Immature natural killer cell (primary cell): Measurements from ENCODE around the gene NIPA2. TPM values are rescaled to one million over a fixed set of nuclear protein-coding genes. Genes with fewer than 3 reads are reported as not detected.

Experiments
- DNase-seq, 3 donors: peaks; one replicate each; pipeline ENCODE4 v3.0.0; 2022; ENCODE audit warnings: mixed read lengths in 1 of 3
- H3K27ac Mint-ChIP-seq, 6 donors: one replicate each; pipeline ENCODE4 v1.8.0; 2020; ENCODE audit warnings: mixed read lengths in 6 of 6, mild to moderate bottlenecking in 5 of 6, inconsistent platforms in 4 of 6, moderate library complexity in 3 of 6
- H3K27me3 Mint-ChIP-seq, 3 donors: one replicate each; pipeline ENCODE4 v1.8.0; 2020 to 2021; ENCODE audit warnings: low read depth in 3 of 3, mild to moderate bottlenecking in 3 of 3, mixed read lengths in 3 of 3, moderate library complexity in 3 of 3, inconsistent platforms in 1 of 3
- H3K36me3 Mint-ChIP-seq, 3 donors: one replicate each; pipeline ENCODE4 v1.8.0; 2020; ENCODE audit warnings: mixed read lengths in 3 of 3, inconsistent platforms in 2 of 3, mild to moderate bottlenecking in 2 of 3
- H3K4me1 Mint-ChIP-seq, 2 donors: one replicate each; pipeline ENCODE4 v1.8.0; 2020; ENCODE audit warnings: inconsistent platforms in 2 of 2, mild to moderate bottlenecking in 2 of 2, mixed read lengths in 2 of 2, moderate library complexity in 1 of 2
- H3K4me3 Mint-ChIP-seq, 5 donors: one replicate each; pipeline ENCODE4 v1.8.0; 2020; ENCODE audit warnings: mild to moderate bottlenecking in 5 of 5, mixed read lengths in 5 of 5, inconsistent platforms in 3 of 5, moderate library complexity in 3 of 5
- H3K9me3 Mint-ChIP-seq, 6 donors: one replicate each; pipeline ENCODE4 v1.8.0; 2020; ENCODE audit warnings: mild to moderate bottlenecking in 6 of 6, mixed read lengths in 6 of 6, inconsistent platforms in 4 of 6, moderate library complexity in 3 of 6
- polyA plus RNA-seq, 3 donors: library from polyadenylated mRNA; unstranded; fragments of 300-500 nt; fragmentation: Illumina TruSeq; gene quantifications; one replicate each; pipeline ENCODE4 v1.2.3, GENCODE V29; 2021

The NIPA2 gene
- polyA plus RNA-seq, 3 donors from 2014 or later = 43.6 to 92.3 (median 81.9) TPM

- no peak overlapping the region for H3K27ac Mint-ChIP-seq
- no peak overlapping the region for H3K4me3 Mint-ChIP-seq
- no peak for DNase-seq
- peaks cover 0 to 3% (median 0%) of the 10 kb centered on the region in 3 donors for H3K27me3 Mint-ChIP-seq
- no peaks in the 10 kb centered on the region for H3K36me3 Mint-ChIP-seq
- H3K9me3 Mint-ChIP-seq = no peaks in the 10 kb centered on the region
- H3K4me1 Mint-ChIP-seq = peaks cover 12 to 17% of the 10 kb centered on the region in 2 donors
These were observed 49.8 kb downstream of the NIPA2 start for GRCh38 chr15:22888120-22888859.

GRCh38 chr15:22889146-22889818 lies 50.8 kb downstream of the NIPA2 start:
- no peak overlapping the region for H3K27ac Mint-ChIP-seq
- peaks cover 0 to 3% (median 0%) of the 10 kb centered on the region in 3 donors for H3K27me3 Mint-ChIP-seq
- no peak for DNase-seq
- no peaks in the 10 kb centered on the region for H3K36me3 Mint-ChIP-seq
- no peaks in the 10 kb centered on the region for H3K9me3 Mint-ChIP-seq
- H3K4me3 Mint-ChIP-seq = no peak overlapping the region
- peaks cover 6 to 11% of the 10 kb centered on the region in 2 donors for H3K4me1 Mint-ChIP-seq

GRCh38 chr15:22890296-22890695 lies 51.8 kb downstream of the NIPA2 start:
- no peaks in the 10 kb centered on the region for H3K9me3 Mint-ChIP-seq
- H3K36me3 Mint-ChIP-seq = no peaks in the 10 kb centered on the region
- H3K4me3 Mint-ChIP-seq = no peak overlapping the region
- H3K27me3 Mint-ChIP-seq = peaks cover 0 to 1% (median 0%) of the 10 kb centered on the region in 3 donors
- no peak for DNase-seq
- H3K4me1 Mint-ChIP-seq = peaks cover 0 to 2% of the 10 kb centered on the region in 2 donors
- no peak overlapping the region for H3K27ac Mint-ChIP-seq

GRCh38 chr15:22891426-22892210 lies 53.2 kb downstream of the NIPA2 start:
- DNase-seq = no peak
- Mint-ChIP-seq H3K27ac (no peak overlapping the region), H3K27me3 (peaks cover 0 to 1% (median 0%) of the 10 kb centered on the region in 3 donors), H3K4me3 (no peak overlapping the region), H3K36me3 (no peaks in the 10 kb centered on the region), H3K9me3 (no peaks in the 10 kb centered on the region), H3K4me1 (no peaks in the 10 kb centered on the region)

GRCh38 chr15:22892333-22892732 lies 53.9 kb downstream of the NIPA2 start:
- peaks cover 0 to 1% (median 0%) of the 10 kb centered on the region in 3 donors for H3K27me3 Mint-ChIP-seq
- H3K27ac Mint-ChIP-seq = no peak overlapping the region
- DNase-seq = no peak
- H3K4me3 Mint-ChIP-seq = no peak overlapping the region
- no peaks in the 10 kb centered on the region for H3K36me3 Mint-ChIP-seq
- H3K9me3 Mint-ChIP-seq = no peaks in the 10 kb centered on the region
- no peaks in the 10 kb centered on the region for H3K4me1 Mint-ChIP-seq

- no peak for DNase-seq
- no peak overlapping the region for H3K27ac Mint-ChIP-seq
- H3K9me3 Mint-ChIP-seq = no peaks in the 10 kb centered on the region
- H3K36me3 Mint-ChIP-seq = no peaks in the 10 kb centered on the region
- no peaks in the 10 kb centered on the region for H3K27me3 Mint-ChIP-seq
- no peak overlapping the region for H3K4me3 Mint-ChIP-seq
- H3K4me1 Mint-ChIP-seq = no peaks in the 10 kb centered on the region
These were observed 54.6 kb downstream of the NIPA2 start for GRCh38 chr15:22893081-22893480.

- Mint-ChIP-seq H3K27me3 (no peaks in the 10 kb centered on the region), H3K4me1 (no peaks in the 10 kb centered on the region), H3K9me3 (no peaks in the 10 kb centered on the region), H3K27ac (no peak overlapping the region), H3K4me3 (no peak overlapping the region), H3K36me3 (no peaks in the 10 kb centered on the region)
- DNase-seq = no peak
These were observed 55.4 kb downstream of the NIPA2 start for GRCh38 chr15:22893881-22894280.

GRCh38 chr15:22895465-22896190 lies 57.2 kb downstream of the NIPA2 start:
- Mint-ChIP-seq H3K9me3 (no peaks in the 10 kb centered on the region), H3K36me3 (peaks cover 0 to 3% (median 0%) of the 10 kb centered on the region in 3 donors), H3K4me3 (no peak overlapping the region), H3K27me3 (no peaks in the 10 kb centered on the region), H3K27ac (no peak overlapping the region), H3K4me1 (no peaks in the 10 kb centered on the region)
- DNase-seq = no peak

GRCh38 chr15:22902046-22902445 lies 63.6 kb downstream of the NIPA2 start:
- Mint-ChIP-seq H3K9me3 (no peaks in the 10 kb centered on the region), H3K4me1 (no peaks in the 10 kb centered on the region), H3K27ac (no peak overlapping the region), H3K4me3 (no peak overlapping the region), H3K36me3 (peaks cover 0 to 3% (median 0%) of the 10 kb centered on the region in 3 donors), H3K27me3 (no peaks in the 10 kb centered on the region)
- DNase-seq = no peak

- Mint-ChIP-seq H3K27ac (no peak overlapping the region), H3K4me1 (no peaks in the 10 kb centered on the region), H3K36me3 (peaks cover 0 to 3% (median 0%) of the 10 kb centered on the region in 3 donors), H3K27me3 (no peaks in the 10 kb centered on the region), H3K9me3 (no peaks in the 10 kb centered on the region), H3K4me3 (no peak overlapping the region)
- DNase-seq = no peak
These were observed 64.1 kb downstream of the NIPA2 start for GRCh38 chr15:22902578-22902977.

GRCh38 chr15:22902981-22903380 lies 64.5 kb downstream of the NIPA2 start:
- Mint-ChIP-seq H3K9me3 (no peaks in the 10 kb centered on the region), H3K27me3 (no peaks in the 10 kb centered on the region), H3K4me3 (no peak overlapping the region), H3K27ac (no peak overlapping the region), H3K36me3 (peaks cover 0 to 4% (median 3%) of the 10 kb centered on the region in 3 donors), H3K4me1 (no peaks in the 10 kb centered on the region)
- DNase-seq = no peak

GRCh38 chr15:22903427-22903826 lies 65.0 kb downstream of the NIPA2 start:
- Mint-ChIP-seq H3K27me3 (no peaks in the 10 kb centered on the region), H3K4me3 (no peak overlapping the region), H3K36me3 (peaks cover 0 to 5% (median 3%) of the 10 kb centered on the region in 3 donors), H3K9me3 (no peaks in the 10 kb centered on the region), H3K4me1 (no peaks in the 10 kb centered on the region), H3K27ac (no peak overlapping the region)
- no peak for DNase-seq

- no peak overlapping the region for H3K27ac Mint-ChIP-seq
- H3K4me1 Mint-ChIP-seq = no peaks in the 10 kb centered on the region
- H3K4me3 Mint-ChIP-seq = no peak overlapping the region
- H3K27me3 Mint-ChIP-seq = no peaks in the 10 kb centered on the region
- H3K36me3 Mint-ChIP-seq = peaks cover 0 to 6% (median 5%) of the 10 kb centered on the region in 3 donors
- no peak for DNase-seq
- H3K9me3 Mint-ChIP-seq = no peaks in the 10 kb centered on the region
These were observed 65.6 kb downstream of the NIPA2 start for GRCh38 chr15:22903961-22904534.
